Keratinocyte (primary cell): ENCODE data around the gene UBQLN4. TPM values are rescaled to one million over a fixed set of nuclear protein-coding genes. Genes with fewer than 3 reads are reported as not detected.

Source experiments
- DNase-seq: peaks from one replicate; pipeline ENCODE4 v3.0.0-alpha.2; 2011; ENCODE audit warnings: low read depth, missing footprints, low spot score
- FAIRE-seq: peaks from 2 replicates; lab custom pipeline; 2011; peaks lifted over from hg19 to GRCh38; lab: Jason Lieb, UNC
- H2AFZ ChIP-seq: 2 replicates; pipeline ENCODE4 v1.6.0; 2012; ENCODE audit warnings: low read length, control low read depth, inconsistent platforms; ENCODE audit not compliant: control insufficient read depth
- H3K27ac ChIP-seq: 2 replicates; pipeline ENCODE4 v1.5.1; 2011; ENCODE audit warnings: low read length; ENCODE audit not compliant: control insufficient read depth, insufficient read depth
- H3K27me3 ChIP-seq: 3 replicates; pipeline ENCODE4 v1.6.0; 2011; ENCODE audit warnings: low read length; ENCODE audit not compliant: control insufficient read depth, insufficient read depth; ENCODE audit errors: extremely low read depth
- H3K36me3 ChIP-seq, 2 experiments: 2 replicates in 1 of 2; 3 replicates in 1 of 2; pipeline ENCODE4 v1.5.1; 2011; ENCODE audit warnings: low read length in 2 of 2, mild to moderate bottlenecking in 1 of 2; ENCODE audit not compliant: control insufficient read depth in 2 of 2, insufficient read depth in 2 of 2; ENCODE audit errors: extremely low read depth in 1 of 2
- H3K4me1 ChIP-seq: 3 replicates; pipeline ENCODE4 v1.5.1; 2011; ENCODE audit warnings: low read length; ENCODE audit not compliant: control insufficient read depth, insufficient read depth; ENCODE audit errors: extremely low read depth
- H3K4me2 ChIP-seq: 3 replicates; pipeline ENCODE4 v1.6.0; 2011; ENCODE audit warnings: low read depth, low read length; ENCODE audit not compliant: control insufficient read depth, insufficient read depth; ENCODE audit errors: extremely low read depth
- H3K4me3 ChIP-seq, 3 experiments: fragments of 200-600 bp in 1 of 3; sonication (generic) in 1 of 3; 2 replicates in 2 of 3; 3 replicates in 1 of 3; pipeline ENCODE4 v1.5.1; 2011 to 2016; ENCODE audit warnings: low read length in 3 of 3, mild to moderate bottlenecking in 3 of 3, control low read depth in 2 of 3, inconsistent platforms in 1 of 3, low read depth in 1 of 3, mixed read lengths in 1 of 3, mixed run types in 1 of 3, moderate library complexity in 1 of 3; ENCODE audit not compliant: control insufficient read depth in 2 of 3, insufficient read depth in 2 of 3; ENCODE audit errors: extremely low read depth in 1 of 3
- H3K79me2 ChIP-seq: 2 replicates; pipeline ENCODE4 v1.6.0; 2012; ENCODE audit warnings: low read length; ENCODE audit not compliant: control insufficient read depth, insufficient read depth
- H3K9ac ChIP-seq: 3 replicates; pipeline ENCODE4 v1.6.0; 2011; ENCODE audit warnings: low read length; ENCODE audit not compliant: control insufficient read depth, insufficient read depth; ENCODE audit errors: extremely low read depth
- H3K9me1 ChIP-seq: 3 replicates; pipeline ENCODE4 v1.6.0; 2011; ENCODE audit warnings: low read length; ENCODE audit not compliant: control insufficient read depth, insufficient read depth; ENCODE audit errors: extremely low read depth
- H3K9me3 ChIP-seq: 2 replicates; pipeline ENCODE4 v1.5.1; 2012; ENCODE audit warnings: low read depth, low read length; ENCODE audit not compliant: control insufficient read depth
- H4K20me1 ChIP-seq: 3 replicates; pipeline ENCODE4 v1.6.0; 2011; ENCODE audit warnings: low read length; ENCODE audit not compliant: control insufficient read depth, insufficient read depth; ENCODE audit errors: extremely low read depth
- EZH2 ChIP-seq: IDR thresholded peaks from one replicate; pipeline ENCODE4 v1.6.1; 2012; ENCODE audit warnings: inconsistent platforms, mild to moderate bottlenecking, low read length, moderate library complexity
- dilution Hi-C: fragments of 300-500 bp; cut with MboI; formaldehyde crosslinking; loops from one replicate; pipeline ENCODE4 v1.7.0; 2020; ENCODE audit warnings: low sequenced_read_pairs; ENCODE audit not compliant: extremely low pct_ligation_motif_present
- polyA plus RNA-seq, 5 experiments: library from polyadenylated mRNA; depleted of rRNA in 3 of 5; stranded (reverse) in 3 of 5; stranded (forward) in 1 of 5; unstranded in 1 of 5; fragments of >200 nt; gene quantifications; 1 replicate in 1 of 5; 2 replicates in 3 of 5; 3 replicates in 1 of 5; pipeline versions ENCODE4 v1.2.1 to v1.2.3, GENCODE V29; 2011 to 2012; ENCODE audit warnings: missing spikeins in 2 of 5, low read depth in 1 of 5, low replicate concordance in 1 of 5
- TF ChIP-seq, protein P1 (sequence below), 3 experiments: IDR thresholded peaks in 1 of 3; conservative IDR thresholded peaks in 1 of 3; optimal IDR thresholded peaks in 1 of 3; 2 replicates in 2 of 3; 3 replicates in 1 of 3; pipeline versions ENCODE3 to v1.5.1; 2011; ENCODE audit warnings: low read length in 3 of 3, mild to moderate bottlenecking in 3 of 3, moderate library complexity in 2 of 3, control low read depth in 1 of 3, inconsistent platforms in 1 of 3; ENCODE audit not compliant: insufficient read depth in 2 of 3; ENCODE audit errors: extremely low read depth in 1 of 3

Gene UBQLN4
- polyA plus RNA-seq, 1 donor (not counting 4 experiments of a cell fraction or from before 2014, with no cell fraction given): 35.8 TPM

DNA sequence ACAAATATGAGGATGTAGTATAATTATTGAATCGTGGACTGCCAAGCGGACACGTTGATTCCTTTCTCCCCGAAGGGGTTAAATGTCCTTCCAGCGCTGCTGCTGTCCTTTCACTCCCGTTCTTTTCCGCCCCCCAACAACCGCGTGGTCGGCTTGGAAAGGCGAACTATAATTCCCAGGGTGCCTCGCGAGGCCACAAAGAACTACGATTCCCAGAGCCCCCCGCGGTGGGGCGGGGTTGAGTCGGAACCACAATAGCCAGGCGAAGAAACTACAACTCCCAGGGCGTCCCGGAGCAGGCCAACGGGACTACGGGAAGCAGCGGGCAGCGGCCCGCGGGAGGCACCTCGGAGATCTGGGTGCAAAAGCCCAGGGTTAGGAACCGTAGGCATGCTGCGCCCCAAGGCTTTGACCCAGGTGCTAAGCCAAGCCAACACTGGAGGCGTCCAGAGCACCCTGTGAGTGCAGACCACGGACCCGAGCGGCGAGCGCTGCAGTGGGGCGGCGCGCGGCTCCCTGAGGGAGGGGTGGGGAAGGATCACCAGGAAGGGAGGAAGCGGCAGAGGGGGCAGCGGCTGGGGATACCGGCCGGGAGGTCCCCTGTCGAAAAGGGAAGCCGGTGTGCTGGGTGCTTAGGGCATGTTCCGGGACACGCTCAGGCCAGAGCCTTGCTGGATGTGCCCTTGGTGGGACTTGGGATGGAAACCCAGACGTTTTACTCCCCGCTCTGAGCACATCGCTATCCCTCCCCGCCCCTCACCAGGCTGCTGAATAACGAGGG lies 1.1 kb upstream of the UBQLN4 start, which contains the start of gene LAMTOR2:
Gene LAMTOR2, plus strand, starts transcription at position 283 of the 781 bp plus-strand sequence. Its CDS starts 108 bp downstream, at position 391.
- peak within 1 kb of the TSS; percentile 89 for H2AFZ ChIP-seq
- TF ChIP-seq, protein P1, sequence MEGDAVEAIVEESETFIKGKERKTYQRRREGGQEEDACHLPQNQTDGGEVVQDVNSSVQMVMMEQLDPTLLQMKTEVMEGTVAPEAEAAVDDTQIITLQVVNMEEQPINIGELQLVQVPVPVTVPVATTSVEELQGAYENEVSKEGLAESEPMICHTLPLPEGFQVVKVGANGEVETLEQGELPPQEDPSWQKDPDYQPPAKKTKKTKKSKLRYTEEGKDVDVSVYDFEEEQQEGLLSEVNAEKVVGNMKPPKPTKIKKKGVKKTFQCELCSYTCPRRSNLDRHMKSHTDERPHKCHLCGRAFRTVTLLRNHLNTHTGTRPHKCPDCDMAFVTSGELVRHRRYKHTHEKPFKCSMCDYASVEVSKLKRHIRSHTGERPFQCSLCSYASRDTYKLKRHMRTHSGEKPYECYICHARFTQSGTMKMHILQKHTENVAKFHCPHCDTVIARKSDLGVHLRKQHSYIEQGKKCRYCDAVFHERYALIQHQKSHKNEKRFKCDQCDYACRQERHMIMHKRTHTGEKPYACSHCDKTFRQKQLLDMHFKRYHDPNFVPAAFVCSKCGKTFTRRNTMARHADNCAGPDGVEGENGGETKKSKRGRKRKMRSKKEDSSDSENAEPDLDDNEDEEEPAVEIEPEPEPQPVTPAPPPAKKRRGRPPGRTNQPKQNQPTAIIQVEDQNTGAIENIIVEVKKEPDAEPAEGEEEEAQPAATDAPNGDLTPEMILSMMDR (optimal IDR thresholded peaks at IDR 0.05 in 1 of 3, IDR thresholded peaks at IDR 0.05 in 1 of 3, conservative IDR thresholded peaks at IDR 0.05 in 1 of 3; ENCODE audit: extremely low read depth in 1 of 3, insufficient read depth in 2 of 3, low read length in 3 of 3): no peak
- TF ChIP-seq EZH2: no peak
- DNase-seq: peak; percentile 66

DNA sequence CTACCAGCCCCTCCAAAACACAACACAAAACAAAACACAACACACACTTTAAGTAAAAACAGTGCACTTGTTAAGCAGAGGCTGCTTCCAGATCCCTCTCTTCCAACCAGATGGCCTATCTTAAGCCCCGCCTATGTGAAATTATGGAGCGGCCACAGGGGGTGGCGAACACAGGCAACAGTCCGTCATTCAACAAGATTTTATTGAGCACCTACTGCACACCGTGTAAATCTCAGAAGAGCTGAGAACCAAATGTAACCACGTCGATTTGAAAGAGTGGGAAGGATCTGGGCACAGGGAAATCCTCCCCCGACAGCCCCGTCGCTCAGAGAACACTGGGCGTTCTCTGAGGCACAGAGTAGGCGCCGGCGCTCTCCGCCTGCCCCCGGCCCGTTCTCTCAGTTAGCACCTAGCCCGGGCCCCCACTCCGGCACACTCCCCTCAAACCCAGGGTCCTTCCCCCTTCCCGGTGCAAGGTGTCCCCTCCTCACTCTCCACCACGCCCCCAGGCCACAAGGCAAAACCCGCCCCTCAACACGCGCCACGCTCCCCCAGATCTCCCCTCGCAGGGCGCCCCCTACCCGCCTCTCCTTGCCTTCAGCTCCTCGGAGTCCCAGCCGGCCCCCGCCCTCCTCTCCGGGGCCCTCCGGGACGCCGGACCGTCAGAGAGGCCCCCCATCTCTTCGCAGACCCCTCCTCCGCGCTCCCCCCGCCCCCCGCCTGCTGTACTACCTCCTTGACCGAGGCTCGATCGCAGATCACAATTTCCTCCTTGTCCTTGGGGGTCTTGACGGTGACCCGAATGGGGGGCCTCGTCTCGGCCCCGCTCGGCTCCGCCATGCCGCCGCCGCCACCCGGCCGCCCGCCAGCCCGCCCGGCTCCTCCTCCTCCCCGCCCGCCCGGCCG lies 483 bp downstream of the UBQLN4 start:
- Histone ChIP-seq H3K36me3 (peaks cover 12 to 17% of the 10 kb centered on the region in 2 experiments), H3K27ac (peak overlapping the region; percentile 55), H2AFZ (peak overlapping the region; percentile 90), H3K4me3 (peak overlapping the region; percentile 81 to 90 (median 83)), H3K79me2 (peaks cover 35% of the 10 kb centered on the region), H3K9me3 (no peaks in the 10 kb centered on the region), H4K20me1 (no peaks in the 10 kb centered on the region), H3K9me1 (peaks cover 2% of the 10 kb centered on the region), H3K4me2 (peak overlapping the region; percentile 61), H3K4me1 (peaks cover 13% of the 10 kb centered on the region), H3K27me3 (no peaks in the 10 kb centered on the region), H3K9ac (peak overlapping the region; percentile 82)
- FAIRE-seq (no peak), DNase-seq (no peak)
- dilution Hi-C loops: no loop called here
- no peak for TF ChIP-seq EZH2
- TF ChIP-seq, protein P1 (optimal IDR thresholded peaks at IDR 0.05 in 1 of 3, IDR thresholded peaks at IDR 0.05 in 1 of 3, conservative IDR thresholded peaks at IDR 0.05 in 1 of 3; ENCODE audit: extremely low read depth in 1 of 3, insufficient read depth in 2 of 3, low read length in 3 of 3): peak in 2 of 3 experiments; percentile 9 to 47

More for the DNA sequence above, 1.1 kb upstream of the UBQLN4 start, which contains the start of gene LAMTOR2:
- Histone ChIP-seq H3K36me3 (peaks cover 5 to 7% of the 10 kb centered on the region in 2 experiments), H3K9me1 (peaks cover 2% of the 10 kb centered on the region), H3K4me2 (peak within 1 kb of the TSS; percentile 100), H3K9me3 (no peaks in the 10 kb centered on the region), H3K4me1 (peaks cover 13% of the 10 kb centered on the region), H3K27ac (peak within 1 kb of the TSS; percentile 96), H3K9ac (peak within 1 kb of the TSS; percentile 95), H3K27me3 (no peaks in the 10 kb centered on the region), H3K79me2 (peaks cover 35% of the 10 kb centered on the region), H4K20me1 (no peaks in the 10 kb centered on the region), H3K4me3 (peak within 1 kb of the TSS; percentile 87 to 96 (median 90))
- dilution Hi-C loops: no loop called here
- FAIRE-seq: no peak
